GM19043 (cell line): ENCODE results near the gene RHBDL1.
"Not testable (repeated sequence)": the region's sequence is repeated elsewhere in the genome, so short reads cannot be mapped to it uniquely, and the experiment has no call there.

ENCODE experiments used
- ATAC-seq: cut with Tn5 transposase; IDR thresholded peaks from one replicate; pipeline ENCODE4 v1.9.1; 2021; ENCODE audit warnings: low read depth; ENCODE audit not compliant: unreplicated experiment

Gene RHBDL1

DNA sequence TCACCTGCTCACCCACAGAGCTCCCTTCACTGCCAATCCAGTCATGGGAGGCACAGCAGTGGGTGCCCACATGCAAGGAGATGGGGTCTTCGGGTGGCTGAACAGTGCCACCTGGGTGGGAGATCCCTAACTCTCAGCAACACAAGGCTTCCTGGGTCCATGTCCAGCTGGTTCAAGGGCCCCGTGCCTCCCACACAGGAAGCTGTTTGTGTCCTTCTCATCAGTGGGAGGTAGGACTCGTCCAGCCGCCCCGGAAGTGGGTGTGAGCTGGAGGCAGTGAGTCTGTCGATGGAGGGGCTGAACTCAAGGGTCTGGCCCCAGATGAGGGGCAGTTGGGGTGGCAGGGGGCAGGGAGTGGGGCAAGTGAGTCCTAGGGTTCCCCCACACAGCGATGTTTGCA is 28.6 kb downstream of the RHBDL1 start:
- no peak for ATAC-seq

DNA sequence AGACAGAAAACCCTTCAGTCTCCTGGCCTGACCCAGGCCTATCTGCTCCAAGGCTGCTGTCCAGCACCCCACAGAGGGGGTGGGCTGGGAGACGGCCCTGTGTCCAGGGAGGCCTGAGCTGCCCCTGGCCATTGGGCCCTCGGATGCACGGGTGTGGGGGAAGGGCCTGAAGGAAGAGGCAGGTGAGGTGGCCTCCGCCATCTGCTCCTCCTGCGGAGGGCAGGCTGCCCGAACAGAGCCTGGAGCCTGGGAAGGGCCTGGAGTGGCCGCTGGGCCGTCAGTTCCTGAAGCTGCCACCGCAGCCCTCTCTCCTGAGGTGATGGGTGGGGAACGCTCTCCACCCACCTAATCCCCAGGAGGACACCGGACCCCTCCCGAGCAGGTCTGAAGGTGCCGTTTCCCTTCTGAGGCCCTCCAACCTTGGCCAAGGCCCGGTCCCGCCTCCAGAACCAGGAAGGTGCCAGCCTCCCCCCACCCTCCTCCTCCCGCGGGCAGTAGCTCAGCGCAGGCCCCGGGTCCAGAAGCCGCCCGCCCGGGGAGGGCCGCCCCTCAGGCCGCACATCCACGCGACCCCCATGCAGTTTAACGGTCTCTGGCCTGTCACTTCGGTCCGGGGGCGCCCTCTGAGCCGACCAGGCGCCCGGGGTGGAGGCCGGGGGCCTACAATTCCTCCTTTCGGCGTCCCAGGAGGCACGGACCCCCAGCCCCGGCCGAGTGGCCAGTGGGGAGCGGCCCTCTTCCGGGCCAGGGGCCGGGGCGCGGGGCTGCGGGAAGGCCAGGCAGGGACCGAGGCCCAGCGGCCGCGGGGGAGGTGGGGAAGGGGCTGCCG is 29.3 kb downstream of the RHBDL1 start:
- no peak for ATAC-seq

DNA sequence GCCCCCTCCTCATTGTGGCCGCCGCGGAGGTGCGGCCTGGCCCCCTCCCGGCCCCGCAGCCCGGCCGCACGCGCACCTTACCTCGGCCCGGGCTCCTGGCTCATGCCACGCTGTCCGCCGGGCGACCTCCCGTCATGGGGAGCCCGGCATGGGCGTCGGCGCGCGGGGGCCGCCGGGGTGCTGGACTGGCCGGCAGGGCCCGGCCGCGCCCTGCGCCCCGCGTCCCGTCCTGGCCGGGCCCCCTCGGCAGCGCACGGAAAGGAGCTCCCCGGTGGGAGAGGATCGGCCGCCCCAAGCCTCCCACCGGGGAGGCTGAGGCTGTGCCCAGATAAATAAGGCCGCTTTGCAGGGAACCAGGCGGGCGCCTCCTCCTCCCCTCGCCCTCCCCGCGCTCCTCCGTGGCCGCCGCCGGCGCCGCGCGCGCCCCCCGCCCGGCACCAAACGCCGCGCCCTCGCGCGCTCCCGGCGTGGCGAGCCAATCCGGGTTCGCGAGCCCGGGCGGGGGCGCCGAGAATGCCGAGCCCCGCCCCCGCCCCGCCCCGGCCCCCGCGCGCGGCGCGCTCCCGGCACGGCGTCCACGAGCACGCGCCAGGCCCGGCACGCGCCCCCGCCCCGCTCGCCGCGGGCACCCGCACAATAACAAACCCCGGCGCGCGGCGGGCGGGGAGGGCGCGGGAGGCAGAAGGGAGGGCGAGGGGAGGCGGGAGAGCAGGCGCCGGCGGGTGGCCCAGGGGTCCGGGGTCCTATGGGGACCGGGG is 30.1 kb downstream of the RHBDL1 start, which contains the start of gene FBXL16:
FBXL16 (minus strand) TSS at position 371 of the 758 bp plus-strand sequence. CDS start 8,396 bp downstream, outside the sequence.
- ATAC-seq: no peak

DNA sequence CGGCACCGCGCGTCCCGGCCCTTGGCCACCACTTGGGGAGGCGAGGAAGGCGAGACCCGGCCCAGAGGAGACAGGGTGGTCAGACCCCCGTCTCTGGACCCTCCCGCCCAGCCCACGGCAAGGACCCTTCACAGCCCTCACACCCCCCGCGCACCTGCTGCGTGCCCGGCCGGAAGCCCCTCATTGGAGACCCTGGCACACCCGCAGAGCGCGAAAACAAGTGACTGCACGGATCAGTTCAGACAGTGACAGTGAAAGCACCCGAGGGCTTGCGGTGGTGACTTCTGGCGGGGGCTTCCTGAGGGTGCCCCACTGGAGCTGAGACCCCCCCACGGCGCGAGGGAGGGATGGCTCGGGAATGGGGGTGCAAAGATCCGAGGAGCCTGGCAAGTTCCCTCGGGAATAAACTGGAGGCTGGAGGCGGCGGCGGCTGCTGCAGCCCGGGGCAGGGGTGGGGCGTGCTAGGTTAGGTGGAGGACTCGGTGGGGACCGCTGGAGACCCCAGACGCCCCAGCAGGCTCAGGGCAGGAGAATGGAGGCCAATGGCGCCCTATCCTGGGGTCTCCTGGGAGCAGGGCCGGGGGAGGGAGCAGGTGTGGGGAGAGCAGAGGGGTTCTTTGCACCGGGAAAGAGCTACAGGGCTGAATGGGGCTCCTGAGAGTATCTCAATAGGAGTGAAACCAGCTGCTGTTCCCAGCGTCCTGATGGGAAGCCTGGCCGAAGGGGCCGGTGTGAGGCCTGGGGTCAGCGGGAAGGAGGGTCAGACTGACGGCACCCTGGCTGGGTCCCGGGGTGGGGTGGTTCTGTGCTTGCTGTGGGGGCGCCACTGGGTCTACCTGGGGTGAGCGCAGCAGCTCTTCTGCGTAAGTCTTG is 31.0 kb downstream of the RHBDL1 start:
- ATAC-seq: no peak

DNA sequence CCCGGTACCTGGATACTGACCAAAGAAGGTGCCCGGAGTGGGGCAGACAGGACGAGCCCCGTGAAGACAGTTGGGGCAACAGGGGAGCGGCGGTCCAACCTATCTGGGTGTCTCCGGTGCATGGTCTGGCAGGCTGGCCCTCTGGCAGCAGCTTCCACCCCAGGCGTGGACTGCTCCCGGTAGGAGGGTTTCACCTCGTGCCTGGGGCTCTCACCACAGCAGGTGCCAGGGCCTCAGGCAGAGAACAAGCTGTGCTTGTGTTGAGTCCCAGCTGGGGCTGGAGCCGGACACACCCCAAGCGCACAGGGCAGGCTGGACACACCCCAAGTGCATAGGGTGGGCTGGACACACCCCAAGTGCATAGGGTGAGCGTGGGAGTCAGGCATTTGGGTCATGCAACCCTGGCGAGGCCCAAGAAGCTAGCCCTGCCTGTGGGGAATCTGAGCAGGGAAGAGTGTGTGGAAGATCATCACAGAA is 31.6 kb downstream of the RHBDL1 start:
- ATAC-seq: no peak

DNA sequence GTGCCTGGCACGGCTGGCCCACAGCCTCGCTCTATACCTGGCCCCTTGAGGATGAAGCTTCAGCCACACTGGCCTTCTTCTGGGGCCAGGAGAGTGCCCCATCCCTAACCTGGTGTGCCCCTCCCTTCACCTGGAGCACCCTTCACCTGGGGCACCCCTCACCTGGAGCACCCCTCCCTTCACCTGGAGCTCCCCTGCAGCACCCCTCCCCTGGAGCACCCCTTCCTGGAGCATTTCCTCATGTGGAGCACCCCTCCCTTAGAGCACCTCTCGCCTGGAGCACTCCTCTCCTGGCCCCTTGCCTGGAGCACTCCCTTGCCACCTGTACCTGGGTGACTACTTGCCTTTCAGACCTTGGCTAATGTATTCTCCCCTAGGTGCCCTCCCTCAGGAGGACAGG is 32.5 kb downstream of the RHBDL1 start:
- ATAC-seq: no peak

DNA sequence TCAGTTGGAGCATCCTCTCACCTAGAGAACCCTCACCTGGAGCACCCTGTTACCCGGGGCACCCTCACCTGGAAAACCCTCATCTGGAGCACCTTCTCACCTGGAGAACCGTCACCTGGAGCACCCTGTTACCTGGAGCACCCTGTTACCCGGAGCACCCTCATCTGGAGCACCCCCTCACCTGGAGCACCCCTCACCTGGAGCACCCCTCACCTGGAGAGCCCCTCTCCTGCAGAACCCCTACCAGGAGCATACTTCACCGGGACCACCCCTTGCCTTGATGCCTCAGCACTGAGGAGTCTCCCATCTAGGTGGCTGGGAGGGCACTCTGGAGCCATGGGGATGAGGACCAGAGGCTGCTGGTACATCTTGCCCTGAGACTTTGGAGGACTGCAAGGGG is 33.5 kb downstream of the RHBDL1 start:
- no peak for ATAC-seq

DNA sequence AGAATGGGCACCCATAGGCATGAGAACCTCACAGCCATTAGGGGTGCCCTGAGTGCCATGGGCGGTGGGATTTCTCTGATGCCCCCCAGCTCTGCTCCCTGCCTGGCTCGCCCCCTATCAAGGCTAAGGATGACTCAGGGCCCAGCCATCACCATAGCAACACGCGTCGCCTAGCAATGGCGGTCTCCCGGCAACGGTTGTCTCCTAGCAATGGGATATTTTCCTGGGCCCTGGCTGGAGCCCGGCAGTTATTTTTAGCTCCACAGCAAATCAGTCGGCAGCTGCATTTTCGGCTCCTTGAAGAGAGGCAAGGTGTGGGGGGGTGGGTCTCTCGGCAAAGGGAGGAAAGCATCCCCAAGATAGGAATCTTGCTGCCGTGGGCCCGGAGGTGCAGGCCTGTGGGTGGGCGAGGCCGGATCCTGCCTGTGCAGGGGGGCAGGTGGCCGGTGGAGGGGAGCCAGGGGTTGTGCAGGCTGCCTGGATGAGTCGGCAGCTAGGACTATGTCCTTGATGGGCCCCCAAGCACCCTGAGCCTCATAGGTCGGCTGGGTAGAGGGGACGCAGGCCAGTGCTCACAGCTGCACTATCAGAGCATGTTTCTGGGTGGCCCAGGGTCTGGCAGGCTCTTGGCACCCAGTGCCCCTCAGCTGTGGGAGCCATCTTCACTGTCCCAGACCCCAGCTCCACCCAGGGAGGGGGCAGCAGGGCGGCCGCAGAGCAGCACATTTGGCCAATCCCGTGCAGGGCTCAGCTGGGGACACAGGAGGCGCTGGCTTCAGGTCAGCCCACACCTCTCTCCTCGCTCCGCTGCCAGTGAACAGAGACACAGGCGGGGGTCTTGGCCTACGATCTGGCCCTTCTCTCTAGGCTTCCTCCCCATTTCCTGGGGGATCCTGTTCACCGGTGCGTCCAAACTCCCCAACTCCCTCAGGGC is 34.4 kb downstream of the RHBDL1 start:
- no peak for ATAC-seq

DNA sequence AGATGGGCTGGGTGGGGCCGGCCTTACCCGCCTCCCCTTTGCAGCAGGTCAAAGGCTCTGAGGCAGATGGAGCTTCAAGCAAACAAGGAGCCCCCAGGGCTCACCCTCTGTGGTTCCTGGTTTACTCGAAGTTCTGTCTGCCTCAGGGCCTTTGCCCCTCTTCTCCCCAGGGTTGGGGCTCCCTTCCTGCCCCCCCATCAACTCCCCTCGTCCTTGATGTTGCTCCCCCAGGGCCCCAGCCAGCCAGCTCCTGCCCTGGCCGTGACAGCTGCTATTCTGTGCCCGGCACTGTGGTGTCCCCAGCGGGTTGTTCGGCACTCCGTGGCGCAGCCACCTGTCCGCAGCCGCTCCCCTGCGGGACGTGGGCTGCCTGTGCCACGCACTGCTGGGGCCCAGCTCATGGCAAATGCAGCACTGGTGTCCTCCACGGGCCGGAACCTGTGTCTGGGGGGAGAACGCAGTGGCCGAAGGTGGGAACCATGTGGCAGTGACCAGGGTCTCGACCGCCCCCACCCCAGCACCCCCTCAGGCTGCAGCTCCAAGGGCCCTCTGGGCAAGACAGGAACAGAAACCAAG is 35.1 kb downstream of the RHBDL1 start:
- no peak for ATAC-seq

DNA sequence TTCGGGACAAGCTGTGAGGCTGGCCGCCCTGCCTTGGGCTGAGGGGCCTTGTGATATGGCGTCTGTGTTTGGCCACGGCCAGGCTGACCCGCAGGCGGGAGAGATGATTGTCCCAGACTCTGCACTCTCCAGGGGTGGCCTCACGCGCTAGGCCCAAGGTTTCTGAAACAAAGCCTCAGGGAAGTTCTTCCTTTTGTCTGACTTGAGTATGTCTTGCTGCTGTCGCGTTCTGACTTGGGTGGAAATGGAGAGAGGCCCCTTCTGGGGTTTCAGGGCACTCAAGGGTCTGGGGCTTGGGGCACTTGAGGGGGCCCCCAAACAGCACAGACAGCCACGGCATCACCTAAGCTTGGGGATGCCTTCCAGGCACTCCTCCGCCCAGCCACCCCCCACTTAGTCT is 35.6 kb downstream of the RHBDL1 start:
- ATAC-seq: no peak

DNA sequence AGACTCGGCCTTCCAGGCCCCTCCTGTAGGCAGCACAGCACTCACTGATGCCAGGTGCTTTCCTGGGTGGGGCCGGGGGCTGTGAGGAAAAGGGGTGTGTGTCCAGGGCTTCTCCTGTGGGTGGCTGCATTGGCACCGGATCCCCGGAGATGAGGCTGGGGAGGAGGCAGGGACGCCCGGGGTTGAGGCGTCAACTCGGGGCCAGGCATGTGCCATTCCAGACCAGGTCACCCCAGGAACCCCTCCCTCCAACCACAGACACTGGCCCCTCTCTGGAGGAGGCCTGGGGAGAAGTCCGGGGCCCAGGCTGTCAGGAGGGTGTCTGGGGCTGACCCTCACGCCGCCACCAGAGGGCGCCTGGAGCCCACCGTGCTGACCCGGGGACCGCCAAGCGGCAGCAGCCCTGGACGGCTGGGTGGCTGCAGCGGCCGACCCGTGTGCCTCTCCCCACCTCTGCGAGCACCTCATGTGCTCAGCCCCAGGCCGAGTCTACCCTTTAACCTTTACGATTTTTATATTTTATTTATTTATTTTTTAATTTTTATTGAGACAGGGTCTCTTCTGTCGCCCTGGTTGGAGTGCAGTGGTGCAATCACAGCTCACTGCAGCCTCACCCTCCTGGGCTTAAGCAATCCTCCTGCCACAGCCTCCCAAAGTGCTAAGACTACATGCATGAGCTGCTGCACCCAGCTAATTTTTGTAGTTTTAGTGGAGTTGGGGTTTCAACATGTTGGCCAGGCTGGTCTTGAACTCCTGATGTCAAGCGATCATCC is 36.3 kb downstream of the RHBDL1 start:
- no peak for ATAC-seq

DNA sequence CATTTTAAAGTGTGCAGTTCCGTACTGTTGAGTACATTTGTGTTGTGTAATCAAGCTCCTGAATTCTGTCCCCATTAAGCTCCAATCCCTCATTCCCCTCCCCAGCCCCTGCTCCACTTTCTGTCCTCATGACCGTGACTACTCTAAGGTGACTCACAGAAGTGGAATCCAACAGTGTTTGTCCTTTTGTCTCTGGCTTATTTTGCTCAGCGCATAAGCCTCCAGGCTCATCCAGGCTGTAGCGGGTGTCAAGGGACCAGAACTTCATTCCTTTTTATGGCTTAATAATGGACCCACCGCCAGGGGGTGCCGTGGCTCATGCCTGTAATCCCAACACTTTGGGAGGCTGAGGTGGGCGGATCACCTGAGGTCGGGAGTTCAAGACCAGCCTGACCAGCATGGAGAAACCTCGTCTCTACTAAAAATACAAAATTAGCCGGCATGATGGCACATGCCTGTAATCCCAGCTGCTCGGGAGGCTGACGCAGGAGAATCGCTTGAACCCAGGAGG is 37.3 kb downstream of the RHBDL1 start:
- ATAC-seq: not testable (repeated sequence)

DNA sequence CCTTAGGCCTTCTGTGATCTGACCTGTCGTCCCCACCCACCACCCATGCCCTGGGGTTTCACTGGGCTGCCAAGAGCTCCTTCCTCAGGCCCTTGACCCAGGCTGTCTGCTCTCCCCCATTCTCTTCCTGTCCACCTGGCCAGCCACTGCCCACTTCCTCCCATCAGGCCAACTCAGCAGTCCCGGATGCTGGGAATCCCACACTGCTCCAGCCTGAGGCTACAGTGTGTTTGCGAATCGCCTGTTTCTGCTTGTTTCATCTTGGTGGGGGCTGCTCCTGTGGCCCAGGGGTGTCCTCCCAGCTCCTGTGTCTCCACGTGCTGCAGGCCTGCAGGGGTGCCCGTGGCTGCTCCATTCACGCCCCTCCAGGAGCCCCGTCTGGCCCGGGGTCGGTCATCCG is 38.6 kb downstream of the RHBDL1 start:
- ATAC-seq: no peak

DNA sequence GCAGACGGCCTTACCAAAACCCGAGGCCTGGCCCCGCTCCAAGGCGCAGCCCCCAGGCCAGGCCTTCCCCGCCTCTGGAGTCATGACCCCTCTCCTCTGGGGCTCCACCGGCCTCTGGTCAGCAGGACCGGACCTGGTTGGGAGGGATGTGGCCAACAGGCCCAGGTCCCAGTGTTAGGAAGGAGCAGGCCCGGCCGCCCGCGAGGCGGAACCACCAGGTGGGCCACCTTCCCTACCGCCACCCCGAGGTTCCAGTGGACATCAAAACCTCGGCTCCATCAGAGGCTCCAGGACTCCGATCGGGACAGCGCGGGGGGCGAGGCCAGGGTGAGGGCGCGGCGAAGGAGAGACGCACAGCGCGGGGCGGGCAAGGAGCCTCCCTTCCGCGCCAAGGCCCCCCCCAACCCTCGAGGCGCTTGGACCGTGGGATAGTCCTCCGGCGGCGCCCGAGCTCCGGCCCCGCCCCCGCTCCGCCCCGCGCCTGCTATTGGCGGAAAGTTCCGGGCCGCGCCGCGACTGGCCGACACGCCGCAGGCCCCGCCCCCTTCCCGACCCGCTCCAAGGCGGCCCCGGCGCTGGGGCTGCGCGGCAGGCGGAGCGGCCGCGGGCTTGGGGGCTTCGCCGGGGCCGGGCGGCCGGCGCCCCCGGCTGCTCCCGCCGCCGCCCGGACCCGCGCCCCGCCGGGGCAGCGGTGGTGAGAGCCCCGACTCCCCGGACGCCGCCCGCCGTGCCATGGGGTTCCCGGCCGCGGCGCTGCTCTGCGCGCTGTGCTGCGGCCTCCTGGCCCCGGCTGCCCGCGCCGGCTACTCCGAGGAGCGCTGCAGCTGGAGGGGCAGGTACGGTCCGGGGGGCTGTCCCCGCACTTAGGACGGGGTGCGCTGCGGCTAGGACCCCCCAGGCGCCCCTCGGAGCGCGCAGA is 39.3 kb downstream of the RHBDL1 start, which contains the start of gene METRN:
METRN (plus strand) TSS at position 561 of the 919 bp plus-strand sequence; CDS start at position 733, 172 bp downstream.
- peak; percentile 60 for ATAC-seq

DNA sequence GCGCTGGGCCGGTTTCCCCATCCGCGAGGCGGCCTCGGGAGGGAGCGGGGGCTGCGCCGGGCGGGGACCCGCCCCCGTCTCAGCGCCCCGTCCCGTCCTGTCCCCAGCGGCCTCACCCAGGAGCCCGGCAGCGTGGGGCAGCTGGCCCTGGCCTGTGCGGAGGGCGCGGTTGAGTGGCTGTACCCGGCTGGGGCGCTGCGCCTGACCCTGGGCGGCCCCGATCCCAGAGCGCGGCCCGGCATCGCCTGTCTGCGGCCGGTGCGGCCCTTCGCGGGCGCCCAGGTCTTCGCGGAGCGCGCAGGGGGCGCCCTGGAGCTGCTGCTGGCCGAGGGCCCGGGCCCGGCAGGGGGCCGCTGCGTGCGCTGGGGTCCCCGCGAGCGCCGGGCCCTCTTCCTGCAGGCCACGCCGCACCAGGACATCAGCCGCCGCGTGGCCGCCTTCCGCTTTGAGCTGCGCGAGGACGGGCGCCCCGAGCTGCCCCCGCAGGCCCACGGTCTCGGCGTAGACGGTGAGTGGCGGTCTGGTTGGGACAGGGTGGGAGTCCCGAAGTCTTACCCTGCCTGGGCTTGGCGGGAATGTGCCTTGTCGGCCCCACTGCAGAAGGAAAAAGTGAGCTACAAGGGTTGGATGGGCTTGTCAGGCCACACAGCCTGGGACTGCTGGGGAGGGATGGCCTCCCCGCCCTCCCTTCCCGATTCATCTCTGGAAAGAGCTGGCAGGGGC is 40.2 kb downstream of the RHBDL1 start:
- ATAC-seq: no peak

DNA sequence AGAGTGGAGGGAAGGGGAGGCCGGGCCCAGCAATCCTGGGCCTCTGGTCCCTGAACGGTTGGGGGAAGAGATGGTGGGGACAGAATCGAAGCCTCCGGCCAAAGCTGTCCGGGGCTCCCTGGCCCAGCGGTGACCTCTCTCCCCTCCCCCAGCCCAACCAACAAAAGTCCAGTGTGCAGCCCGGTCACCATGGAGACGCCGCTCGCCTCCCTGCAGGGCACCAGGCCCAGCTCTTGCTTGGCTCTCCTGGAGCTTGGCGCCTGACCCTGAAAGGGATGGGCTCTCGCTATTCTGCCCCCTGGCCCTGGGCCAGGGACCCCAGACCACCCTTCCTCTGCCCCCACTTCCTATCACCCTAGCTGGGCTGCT is 40.7 kb downstream of the RHBDL1 start:
- no peak for ATAC-seq
